HepG2 (cell line): ENCODE measurements around the gene TBC1D22A. TPM values are rescaled to one million over a fixed set of nuclear protein-coding genes. Genes with fewer than 3 reads are reported as not detected.
A peak's percentile ranks its signal among the peaks of the same experiment; 100 is the strongest.

Experiments used
- EHMT2 ChIP-seq: fragments of 200-600 bp; sonication (generic); IDR thresholded peaks from 2 replicates; pipeline ENCODE4 v1.7.0; 2017; ENCODE audit warnings: antibody characterized with exemption, low read depth, low read length, borderline replicate concordance
- GABPB1 ChIP-seq: IDR thresholded peaks from 2 replicates; pipeline ENCODE4 v1.6.1; 2016; ENCODE audit warnings: mild to moderate bottlenecking, missing genetic modification reagents, moderate library complexity, missing compliant biosample characterization
- GLMP ChIP-seq: sonication (generic); formaldehyde crosslinking; IDR thresholded peaks from 2 replicates; pipeline ENCODE4 v1.9.0; 2021; ENCODE audit warnings: missing genetic modification reagents, mild to moderate bottlenecking, borderline replicate concordance
- HOXA5 ChIP-seq: sonication (generic); formaldehyde crosslinking; IDR thresholded peaks from 2 replicates; pipeline ENCODE4 v1.4.0; 2020; ENCODE audit warnings: missing genetic modification reagents
- KAT7 ChIP-seq: IDR thresholded peaks from 2 replicates; pipeline ENCODE4 v1.6.1; 2018; ENCODE audit warnings: borderline replicate concordance, missing compliant biosample characterization
- KLF6 ChIP-seq: IDR thresholded peaks from 2 replicates; pipeline ENCODE4 v1.8.0; 2016; ENCODE audit warnings: missing biosample characterization, missing genetic modification reagents
- MAFK ChIP-seq, 2 experiments: IDR thresholded peaks in 1 of 2; conservative IDR thresholded peaks in 1 of 2; 2 replicates each; pipeline ENCODE4 v1.6.1; 2011; ENCODE audit warnings: improper control_type of control experiment in 2 of 2, low read length in 2 of 2
- MTA1 ChIP-seq: sonication (generic); formaldehyde crosslinking; IDR thresholded peaks from 2 replicates; pipeline ENCODE4 v1.4.0; 2020; ENCODE audit warnings: missing genetic modification reagents, mild to moderate bottlenecking, borderline replicate concordance
- NBN ChIP-seq: fragments of 450-650 bp; conservative IDR thresholded peaks from 2 replicates; pipeline ENCODE4 v1.6.1; 2017
- NFRKB ChIP-seq: fragments of 450-650 bp; IDR thresholded peaks from 2 replicates; pipeline ENCODE4 v1.6.1; 2017
- REXO4 ChIP-seq: sonication (generic); formaldehyde crosslinking; IDR thresholded peaks from 2 replicates; pipeline ENCODE4 v1.8.0; 2022; ENCODE audit warnings: missing genetic modification reagents, mild to moderate bottlenecking, borderline replicate concordance
- SMAD9 ChIP-seq: sonication (generic); formaldehyde crosslinking; IDR thresholded peaks from 2 replicates; pipeline ENCODE4 v1.5.1; 2020; ENCODE audit warnings: mild to moderate bottlenecking, missing genetic modification reagents
- SMC3 ChIP-seq: IDR thresholded peaks from 2 replicates; pipeline ENCODE4 v1.6.1; 2011; ENCODE audit warnings: low read length, improper control_type of control experiment
- SP140L ChIP-seq: sonication (generic); formaldehyde crosslinking; IDR thresholded peaks from 2 replicates; pipeline ENCODE4 v1.4.0; 2020; ENCODE audit warnings: missing genetic modification reagents, borderline replicate concordance
- SPEN ChIP-seq: sonication (generic); formaldehyde crosslinking; IDR thresholded peaks from 2 replicates; pipeline ENCODE4 v1.5.1; 2020; ENCODE audit warnings: low read depth, mild to moderate bottlenecking, missing genetic modification reagents
- SRY ChIP-seq: sonication (generic); formaldehyde crosslinking; IDR thresholded peaks from 2 replicates; pipeline ENCODE4 v1.8.0; 2022; ENCODE audit warnings: mild to moderate bottlenecking, missing genetic modification reagents
- TBX2 ChIP-seq: sonication (generic); formaldehyde crosslinking; IDR thresholded peaks from 2 replicates; pipeline ENCODE4 v1.5.0; 2020; ENCODE audit warnings: missing genetic modification reagents, mild to moderate bottlenecking, borderline replicate concordance
- TEAD3 ChIP-seq: optimal IDR thresholded peaks from 2 replicates; pipeline ENCODE3; 2016; ENCODE audit warnings: borderline replicate concordance
- TFDP2 ChIP-seq: sonication (generic); formaldehyde crosslinking; IDR thresholded peaks from 2 replicates; pipeline ENCODE4 v1.4.0; 2020; ENCODE audit warnings: missing genetic modification reagents
- ZBTB42 ChIP-seq: sonication (generic); formaldehyde crosslinking; IDR thresholded peaks from 2 replicates; pipeline ENCODE4 v1.5.0; 2020; ENCODE audit warnings: mild to moderate bottlenecking, missing genetic modification reagents
- ZFX ChIP-seq: sonication (generic); formaldehyde crosslinking; IDR thresholded peaks from 2 replicates; pipeline ENCODE4 v1.4.0; 2020; ENCODE audit warnings: mild to moderate bottlenecking, low read depth, missing genetic modification reagents, moderate library complexity
- ZNF326 ChIP-seq: sonication (generic); formaldehyde crosslinking; IDR thresholded peaks from 2 replicates; pipeline ENCODE4 v1.4.0; 2020; ENCODE audit warnings: missing genetic modification reagents, borderline replicate concordance
- ZNF614 ChIP-seq: IDR thresholded peaks from 2 replicates; pipeline ENCODE4 v1.6.1; 2018; ENCODE audit warnings: missing biosample characterization, missing genetic modification reagents, inconsistent platforms, borderline replicate concordance
- ZNF652 ChIP-seq: IDR thresholded peaks from 2 replicates; pipeline ENCODE4 v1.6.1; 2016; ENCODE audit warnings: low read depth, borderline replicate concordance
- polyA plus RNA-seq, 8 experiments: library from polyadenylated mRNA; depleted of rRNA in 3 of 8; stranded (reverse) in 7 of 8; unstranded in 1 of 8; fragments of >200 nt; fragmentation: Illumina TruSeq in 4 of 8; extraction: Trizol in 4 of 8; gene quantifications; 2 replicates each; pipeline versions ENCODE4 v1.2.1 to v1.2.3, GENCODE V29; 2011 to 2016; ENCODE audit warnings: low read depth in 4 of 8, missing spikeins in 1 of 8, mixed read lengths in 1 of 8; ENCODE audit not compliant: insufficient read depth in 1 of 8
- total RNA-seq, 5 experiments: library from RNA; depleted of rRNA; stranded (reverse); fragments of >200 nt; fragmentation: Illumina TruSeq; extraction: Trizol; gene quantifications; 2 replicates each; pipeline ENCODE4 v1.2.3, GENCODE V29; 2016; ENCODE audit warnings: low read depth in 1 of 5
- TF ChIP-seq, protein P1 (sequence below): sonication (generic); IDR thresholded peaks from 2 replicates; pipeline ENCODE4 v1.6.1; 2016; ENCODE audit warnings: low read depth, borderline replicate concordance
- TF ChIP-seq, protein P2 (sequence below): IDR thresholded peaks from 2 replicates; pipeline ENCODE4 v1.6.1; 2016; ENCODE audit warnings: mild to moderate bottlenecking

TBC1D22A gene
- total and polyA plus RNA-seq, 2 of the 13 experiments (the other 11 are each of a cell fraction or from before 2014, with no cell fraction given), result 17.3 to 18.0 TPM

GRCh38 chr22:46798366-46799350 is 36.2 kb downstream of the TBC1D22A start (continued):
- TF ChIP-seq TBX2 (CRISPR knock-in tag), result peak; percentile 79
- peak; percentile 69; the same call in 1 of the 2 replicates for TF ChIP-seq HOXA5 (CRISPR knock-in tag)
- TF ChIP-seq, protein P1, sequence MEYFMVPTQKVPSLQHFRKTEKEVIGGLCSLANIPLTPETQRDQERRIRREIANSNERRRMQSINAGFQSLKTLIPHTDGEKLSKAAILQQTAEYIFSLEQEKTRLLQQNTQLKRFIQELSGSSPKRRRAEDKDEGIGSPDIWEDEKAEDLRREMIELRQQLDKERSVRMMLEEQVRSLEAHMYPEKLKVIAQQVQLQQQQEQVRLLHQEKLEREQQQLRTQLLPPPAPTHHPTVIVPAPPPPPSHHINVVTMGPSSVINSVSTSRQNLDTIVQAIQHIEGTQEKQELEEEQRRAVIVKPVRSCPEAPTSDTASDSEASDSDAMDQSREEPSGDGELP, result 0 out of 2 replicates have a peak, but pooled peaks have one; percentile 27
- TF ChIP-seq, protein P2, sequence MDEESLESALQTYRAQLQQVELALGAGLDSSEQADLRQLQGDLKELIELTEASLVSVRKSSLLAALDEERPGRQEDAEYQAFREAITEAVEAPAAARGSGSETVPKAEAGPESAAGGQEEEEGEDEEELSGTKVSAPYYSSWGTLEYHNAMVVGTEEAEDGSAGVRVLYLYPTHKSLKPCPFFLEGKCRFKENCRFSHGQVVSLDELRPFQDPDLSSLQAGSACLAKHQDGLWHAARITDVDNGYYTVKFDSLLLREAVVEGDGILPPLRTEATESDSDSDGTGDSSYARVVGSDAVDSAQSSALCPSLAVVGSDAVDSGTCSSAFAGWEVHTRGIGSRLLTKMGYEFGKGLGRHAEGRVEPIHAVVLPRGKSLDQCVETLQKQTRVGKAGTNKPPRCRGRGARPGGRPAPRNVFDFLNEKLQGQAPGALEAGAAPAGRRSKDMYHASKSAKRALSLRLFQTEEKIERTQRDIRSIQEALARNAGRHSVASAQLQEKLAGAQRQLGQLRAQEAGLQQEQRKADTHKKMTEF (CRISPR knock-in tag), result peak; percentile 90
- peak; percentile 70; the same call in 1 of the 2 replicates for TF ChIP-seq KAT7 (CRISPR knock-in tag)
- peak; percentile 82; the same call in 1 of the 2 replicates for TF ChIP-seq ZBTB42
- TF ChIP-seq ZFX (CRISPR knock-in tag), result peak; percentile 72
- no peak for TF ChIP-seq SMAD9 (CRISPR knock-in tag)
- TF ChIP-seq KLF6, result no peak
- TF ChIP-seq GLMP (CRISPR knock-in tag), result no peak
- peak; percentile 80 for TF ChIP-seq SPEN (CRISPR knock-in tag)
- TF ChIP-seq REXO4 (CRISPR knock-in tag), result no peak
- TF ChIP-seq EHMT2, result no peak
- TF ChIP-seq SMC3, result peak; percentile 60
- peak; percentile 47; the same call in 1 of the 2 replicates for TF ChIP-seq TFDP2 (CRISPR knock-in tag)
- TF ChIP-seq MTA1, result peak; percentile 25; the same call in 1 of the 2 replicates
- peak; percentile 69 for TF ChIP-seq ZNF614 (CRISPR knock-in tag)
- no peak for TF ChIP-seq NFRKB
- TF ChIP-seq GABPB1, result peak; percentile 86
- TF ChIP-seq SP140L (CRISPR knock-in tag), result no peak
- TF ChIP-seq ZNF652 (CRISPR knock-in tag), result peak; percentile 39; the same call in 1 of the 2 replicates
- TF ChIP-seq ZNF326 (CRISPR knock-in tag), result no peak
- TF ChIP-seq NBN, result no peak
- no peak for TF ChIP-seq MAFK (conservative IDR thresholded peaks at IDR 0.05 in 1 of 2, IDR thresholded peaks at IDR 0.05 in 1 of 2; ENCODE audit: low read length in 2 of 2)
- no peak for TF ChIP-seq SRY (CRISPR knock-in tag)
- TF ChIP-seq TEAD3 (CRISPR knock-in tag), result peak; percentile 95
